ENCODE measurements around the gene CBFA2T2.
"Not testable (repeated sequence)": the region's sequence is repeated elsewhere in the genome, so short reads cannot be mapped to it uniquely, and the experiment has no call there.

CBFA2T2 gene

GRCh38 chr20:33685328-33686099 lies 195.6 kb downstream of the CBFA2T2 start:
- peak; percentile 65 for DNase-seq

GRCh38 chr20:33686100-33686983 lies 196.4 kb downstream of the CBFA2T2 start, which contains the start of gene E2F1:
Gene E2F1 (minus strand): TSS chr20:33686385. CDS start chr20:33686264, 121 bp downstream.
- DNase-seq = peak; percentile 97

GRCh38 chr20:33686984-33687366 lies 197.1 kb downstream of the CBFA2T2 start:
- no peak for DNase-seq

- no peak for DNase-seq
Observed at GRCh38 chr20:33687370-33687915, 197.5 kb downstream of the CBFA2T2 start.

- DNase-seq = no peak
Observed at GRCh38 chr20:33687993-33688937, 198.4 kb downstream of the CBFA2T2 start.

- DNase-seq = no peak
Observed at GRCh38 chr20:33688938-33689424, 199.1 kb downstream of the CBFA2T2 start.

GRCh38 chr20:33689493-33689892 lies 199.6 kb downstream of the CBFA2T2 start:
- no peak for DNase-seq

GRCh38 chr20:33689973-33690372 lies 200.1 kb downstream of the CBFA2T2 start:
- no peak for DNase-seq

- no peak for DNase-seq
Observed at GRCh38 chr20:33693289-33693688, 203.4 kb downstream of the CBFA2T2 start.

GRCh38 chr20:33693741-33694638 lies 204.1 kb downstream of the CBFA2T2 start:
- no peak for DNase-seq

GRCh38 chr20:33694639-33695012 lies 204.7 kb downstream of the CBFA2T2 start:
- DNase-seq = no peak

GRCh38 chr20:33696448-33696847 lies 206.6 kb downstream of the CBFA2T2 start:
- DNase-seq = no peak

- no peak for DNase-seq
Observed at GRCh38 chr20:33697129-33697528, 207.2 kb downstream of the CBFA2T2 start.

GRCh38 chr20:33698966-33699365 lies 209.1 kb downstream of the CBFA2T2 start:
- DNase-seq = not testable (repeated sequence)
